Measurements from ENCODE around the gene ID4. TPM values are rescaled to one million over a fixed set of nuclear protein-coding genes. Genes with fewer than 3 reads are reported as not detected.

The ID4 gene
- total and polyA plus RNA-seq, 2 of the 8 experiments (the other 6 are each of a cell fraction or from before 2014, with no cell fraction given), result 2.0 to 8.3 TPM

DNA sequence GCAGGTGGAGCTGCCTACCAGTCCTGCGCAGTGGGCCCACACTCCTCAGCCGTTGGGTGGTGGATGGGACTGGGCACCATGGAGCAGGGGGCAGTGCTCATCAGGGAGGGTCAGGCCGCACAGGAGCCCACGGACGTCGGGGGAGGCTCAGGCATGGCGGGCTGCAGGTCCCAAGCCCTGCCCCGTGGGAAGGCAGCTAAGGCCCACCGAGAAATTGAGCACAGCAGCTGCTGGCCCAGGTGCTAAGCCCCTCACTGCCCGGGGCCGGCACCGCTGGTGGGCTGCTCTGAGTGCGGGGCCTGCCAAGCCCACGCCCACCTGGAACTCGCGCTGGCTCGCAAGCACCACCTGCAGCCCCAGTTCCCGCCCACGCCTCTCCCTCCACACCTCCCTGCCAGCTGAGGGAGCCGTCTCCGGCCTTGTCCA lies 30.2 kb upstream of the ID4 start:
- H4K8ac ChIP-seq (ENCODE audit: extremely low read depth, insufficient read depth, low read length), result no peak overlapping the region
- no peak overlapping the region for H3K23ac ChIP-seq (ENCODE audit: insufficient read length)
- H3K23me2 ChIP-seq (ENCODE audit: low read depth, low read length), result peaks cover 5% of the 10 kb centered on the region; the same call in 1 of the 2 replicates
- H2AFZ ChIP-seq (ENCODE audit: low read length), result no peak overlapping the region
- ChIA-PET CTCF (ENCODE audit: partially characterized antibody) (interaction anchor here (0.6 to 0.9 kb wide), 2 partner anchors 55 to 151 kb away, joined by 3 to 4 read pairs; no protein-coding TSS in a partner anchor), POLR2A (ENCODE audit: partially characterized antibody) (interaction anchor here (1.2 to 1.6 kb wide), 3 partner anchors 30 to 115 kb away, joined by 4 to 12 read pairs (median 5); partner anchors contain the start of gene ID4)
- peaks cover 0 to 7% of the 10 kb centered on the region in 2 experiments; a peak in 1 of 4 replicates for H3K9me3 ChIP-seq (ENCODE audit: insufficient read depth in 2 of 2, low read depth in 1 of 2, low read length in 1 of 2)
- H2BK15ac ChIP-seq (ENCODE audit: low read length), result no peak overlapping the region
- H3K14ac ChIP-seq (ENCODE audit: insufficient read length), result no peak overlapping the region
- H3K79me2 ChIP-seq (ENCODE audit: control insufficient read depth in 1 of 2, insufficient read depth in 2 of 2, low read length in 2 of 2), result no peaks in the 10 kb centered on the region
- 85% methylated on average over 21 of the region's 21 CpGs; no CpG with 5 or more reads in 1 of the 2 experiments for WGBS, 2 experiments (ENCODE audit: extremely low coverage in 1 of 2, insufficient coverage in 1 of 2, insufficient read length in 1 of 2, insufficient replicate concordance in 2 of 2, low coverage in 1 of 2, low lambda C conversion rate in 2 of 2, missing lambda C conversion rate in 1 of 2)
- H3K36me3 ChIP-seq (ENCODE audit: control insufficient read depth in 2 of 4, insufficient read depth in 4 of 4, low read length in 3 of 4), result no peaks in the 10 kb centered on the region
- no peak overlapping the region for H2BK5ac ChIP-seq (ENCODE audit: low read depth, low read length)
- no peak overlapping the region for H3K56ac ChIP-seq (replicated peaks; ENCODE audit: insufficient read length, low read depth, low read length)
- no peak overlapping the region for H3K27ac ChIP-seq (ENCODE audit: low read depth, low read length)
- H3K4me2 ChIP-seq (ENCODE audit: insufficient read depth in 1 of 2, low read depth in 2 of 2, low read length in 2 of 2), result no peak overlapping the region
- no peak overlapping the region for H4K5ac ChIP-seq (ENCODE audit: insufficient read length, low read depth, low read length)
- no peak overlapping the region for H2BK12ac ChIP-seq (ENCODE audit: low read depth, low read length)
- no peaks in the 10 kb centered on the region; a peak in 1 of 7 replicates for H3K27me3 ChIP-seq (replicated peaks in 1 of 4; ENCODE audit: control insufficient read depth in 3 of 4, extremely low read depth in 1 of 4, insufficient read depth in 3 of 4, low read length in 3 of 4)
- no peak overlapping the region for H2BK120ac ChIP-seq (replicated peaks; ENCODE audit: low read depth, low read length)
- no peak overlapping the region for H2AK5ac ChIP-seq (ENCODE audit: low read depth, low read length)
- H4K20me1 ChIP-seq (replicated peaks in 1 of 2; ENCODE audit: control insufficient read depth in 1 of 2, insufficient read depth in 2 of 2, low read length in 2 of 2), result no peaks in the 10 kb centered on the region
- H3K9ac ChIP-seq (replicated peaks in 1 of 4; ENCODE audit: extremely low read depth in 1 of 4, low read depth in 3 of 4, low read length in 3 of 4), result no peak overlapping the region
- FAIRE-seq, result no peak
- H3K79me1 ChIP-seq (ENCODE audit: low read depth, low read length), result no peaks in the 10 kb centered on the region
- H3K4me3 ChIP-seq (ENCODE audit: extremely low read depth in 1 of 4, insufficient read depth in 2 of 4, low read depth in 3 of 4, low read length in 4 of 4), result no peak overlapping the region
- no peak overlapping the region for H4K91ac ChIP-seq (replicated peaks; ENCODE audit: insufficient read length, low read length)
- DNase-seq (ENCODE audit: low read depth in 1 of 2, low spot score in 2 of 2), result no peak
- H2BK20ac ChIP-seq (ENCODE audit: low read length), result no peak overlapping the region
- H3K4me1 ChIP-seq (replicated peaks in 1 of 4; ENCODE audit: control insufficient read depth in 3 of 4, insufficient read depth in 4 of 4, low read length in 3 of 4), result peaks cover 0 to 7% (median 1%) of the 10 kb centered on the region in 4 experiments; a peak in 4 of 7 replicates
- no peak overlapping the region for H3K18ac ChIP-seq (ENCODE audit: extremely low read depth, low read length)
- no peak overlapping the region for H3K4ac ChIP-seq (replicated peaks; ENCODE audit: insufficient read length, low read depth, low read length)
- TF ChIP-seq, protein P1, sequence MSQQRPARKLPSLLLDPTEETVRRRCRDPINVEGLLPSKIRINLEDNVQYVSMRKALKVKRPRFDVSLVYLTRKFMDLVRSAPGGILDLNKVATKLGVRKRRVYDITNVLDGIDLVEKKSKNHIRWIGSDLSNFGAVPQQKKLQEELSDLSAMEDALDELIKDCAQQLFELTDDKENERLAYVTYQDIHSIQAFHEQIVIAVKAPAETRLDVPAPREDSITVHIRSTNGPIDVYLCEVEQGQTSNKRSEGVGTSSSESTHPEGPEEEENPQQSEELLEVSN (IDR thresholded peaks at IDR 0.05), result peak; percentile 65
- TF ChIP-seq ASH2L (IDR thresholded peaks at IDR 0.05; ENCODE audit: low read length) (no peak), SIX5 (IDR thresholded peaks at IDR 0.05; ENCODE audit: low read depth, low read length) (no peak), SRF (IDR thresholded peaks at IDR 0.05; ENCODE audit: low read depth, low read length) (no peak)
- TF ChIP-seq, protein P2, sequence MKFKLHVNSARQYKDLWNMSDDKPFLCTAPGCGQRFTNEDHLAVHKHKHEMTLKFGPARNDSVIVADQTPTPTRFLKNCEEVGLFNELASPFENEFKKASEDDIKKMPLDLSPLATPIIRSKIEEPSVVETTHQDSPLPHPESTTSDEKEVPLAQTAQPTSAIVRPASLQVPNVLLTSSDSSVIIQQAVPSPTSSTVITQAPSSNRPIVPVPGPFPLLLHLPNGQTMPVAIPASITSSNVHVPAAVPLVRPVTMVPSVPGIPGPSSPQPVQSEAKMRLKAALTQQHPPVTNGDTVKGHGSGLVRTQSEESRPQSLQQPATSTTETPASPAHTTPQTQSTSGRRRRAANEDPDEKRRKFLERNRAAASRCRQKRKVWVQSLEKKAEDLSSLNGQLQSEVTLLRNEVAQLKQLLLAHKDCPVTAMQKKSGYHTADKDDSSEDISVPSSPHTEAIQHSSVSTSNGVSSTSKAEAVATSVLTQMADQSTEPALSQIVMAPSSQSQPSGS (IDR thresholded peaks at IDR 0.05; ENCODE audit: low read length), result no peak

Measured in H1 (cell line).